HG02623 (cell line): Measurements from ENCODE around the gene CTCF.

Source experiments
- ATAC-seq: cut with Tn5 transposase; IDR thresholded peaks from one replicate; pipeline ENCODE4 v1.9.1; 2021; ENCODE audit warnings: moderate library complexity; ENCODE audit not compliant: unreplicated experiment

The CTCF gene

GRCh38 chr16:67648764-67649407 is 86.6 kb downstream of the CTCF start:
- ATAC-seq = no peak

DNA sequence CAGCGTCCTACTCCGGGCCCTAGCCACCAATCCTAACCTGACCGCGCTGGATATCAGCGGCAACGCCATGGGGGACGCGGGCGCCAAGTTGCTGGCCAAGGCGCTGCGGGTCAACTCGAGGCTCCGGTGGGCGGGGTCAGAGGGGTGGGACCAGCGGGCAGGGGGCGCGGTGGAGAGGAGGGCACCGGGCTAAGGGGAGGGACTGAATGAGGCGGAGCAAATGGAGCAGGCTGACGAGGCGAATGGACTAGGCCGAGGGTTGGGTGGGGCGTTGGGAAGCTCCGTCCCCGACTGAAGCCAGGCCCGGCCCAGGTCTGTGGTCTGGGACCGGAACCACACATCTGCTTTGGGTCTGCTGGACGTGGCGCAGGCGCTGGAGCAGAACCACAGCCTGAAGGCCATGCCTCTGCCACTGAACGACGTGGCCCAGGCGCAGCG is 87.2 kb downstream of the CTCF start:
- ATAC-seq = no peak

- no peak for ATAC-seq
Observed at GRCh38 chr16:67650023-67650422, 87.7 kb downstream of the CTCF start.

DNA sequence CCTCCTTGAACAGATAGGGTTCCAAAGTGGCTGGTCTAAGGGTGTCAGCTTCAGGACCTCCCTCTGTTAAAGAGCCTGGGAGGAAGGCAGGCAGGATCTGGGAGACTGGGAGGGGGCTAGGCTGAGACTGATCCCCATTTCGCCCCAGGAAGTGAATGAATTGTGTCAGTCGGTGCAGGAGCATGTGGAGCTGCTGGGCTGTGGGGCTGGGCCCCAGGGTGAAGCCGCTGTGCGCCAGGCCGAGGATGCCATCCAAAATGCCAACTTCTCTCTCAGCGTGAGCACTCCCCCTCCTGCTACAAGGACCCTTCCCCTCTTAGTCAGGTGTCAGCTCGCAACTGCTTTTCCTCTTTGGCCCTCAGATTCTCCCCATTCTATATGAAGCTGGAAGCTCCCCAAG is 88.7 kb downstream of the CTCF start:
- ATAC-seq = no peak

DNA sequence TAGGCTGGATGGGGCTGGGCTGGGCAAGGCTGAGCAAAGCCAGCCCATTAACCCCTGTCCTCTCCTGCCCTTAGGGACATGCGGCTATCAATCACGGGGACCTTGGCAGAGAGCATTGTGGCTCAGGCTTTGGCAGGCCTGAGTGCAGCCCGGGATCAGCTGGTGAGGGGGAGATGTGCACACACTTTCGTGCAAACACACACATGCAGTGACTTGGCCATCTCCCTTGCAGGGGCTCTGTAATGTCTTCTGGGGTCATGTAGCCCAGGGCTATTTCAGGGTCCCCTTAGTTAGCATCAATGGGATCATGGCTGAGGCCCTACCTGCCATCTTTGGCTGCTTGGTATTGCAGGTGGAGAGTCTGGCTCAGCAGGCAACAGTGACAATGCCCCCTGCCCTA is 89.5 kb downstream of the CTCF start:
- no peak for ATAC-seq

- no peak for ATAC-seq
Observed at GRCh38 chr16:67652578-67653127, 90.3 kb downstream of the CTCF start.

DNA sequence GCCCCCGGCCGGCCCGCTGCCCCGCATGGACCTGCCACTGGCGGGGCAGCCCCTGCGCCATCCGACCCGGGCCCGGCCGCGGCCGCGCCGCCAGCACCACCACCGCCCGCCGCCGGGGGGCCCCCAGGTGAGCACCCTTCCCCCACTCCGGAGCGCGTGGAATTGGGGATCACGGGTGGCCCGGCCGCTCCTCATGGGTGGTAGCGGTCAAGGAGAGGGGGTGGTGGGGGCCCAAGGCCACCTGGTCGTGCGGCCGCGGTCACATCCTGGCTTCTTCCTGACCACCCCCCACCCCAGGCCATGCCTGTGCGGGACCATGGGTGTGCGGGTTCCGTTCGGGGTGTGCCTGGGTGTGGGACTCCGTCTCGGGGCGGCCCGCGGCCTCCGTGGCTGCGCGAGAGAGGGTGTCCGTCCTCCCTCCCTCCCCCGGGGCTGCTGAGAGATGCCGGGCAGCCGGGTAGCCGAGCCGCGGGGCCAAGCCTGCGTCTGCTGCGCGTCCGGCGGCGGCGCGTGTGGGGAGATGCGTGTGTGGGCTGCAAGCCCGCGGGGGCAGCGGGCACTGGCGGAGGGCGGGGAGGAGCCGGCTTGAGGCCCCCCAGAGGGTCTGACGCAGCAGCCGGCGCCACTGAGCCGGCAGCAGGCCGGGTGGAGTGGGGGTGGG is 90.9 kb downstream of the CTCF start:
- no peak for ATAC-seq

GRCh38 chr16:67653789-67654402 is 91.6 kb downstream of the CTCF start:
- no peak for ATAC-seq

GRCh38 chr16:67654403-67654911 is 92.1 kb downstream of the CTCF start:
- no peak for ATAC-seq

DNA sequence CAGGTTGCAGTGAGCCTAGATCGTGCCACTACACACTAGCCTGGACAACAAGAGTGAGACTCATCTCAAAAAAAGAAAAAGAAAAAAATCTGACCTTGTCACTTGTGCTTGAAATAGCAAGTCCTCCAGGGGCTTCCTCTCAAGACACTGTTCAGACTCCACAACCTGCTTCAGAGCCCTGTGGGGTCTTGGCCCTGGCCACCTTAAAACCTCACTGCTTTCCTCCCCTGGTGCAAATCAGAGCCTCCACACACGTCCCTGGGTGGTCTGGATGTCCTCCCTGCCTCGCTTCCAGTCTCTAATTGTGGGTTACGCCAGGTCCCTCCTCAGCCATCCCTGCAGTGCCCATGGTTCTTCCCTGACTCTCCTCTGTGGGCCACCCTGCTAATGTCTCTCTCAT is 93.0 kb downstream of the CTCF start:
- no peak for ATAC-seq

GRCh38 chr16:67656344-67657016 is 94.2 kb downstream of the CTCF start:
- no peak for ATAC-seq

- ATAC-seq = no peak
Observed at GRCh38 chr16:67657017-67657608, 94.8 kb downstream of the CTCF start.

DNA sequence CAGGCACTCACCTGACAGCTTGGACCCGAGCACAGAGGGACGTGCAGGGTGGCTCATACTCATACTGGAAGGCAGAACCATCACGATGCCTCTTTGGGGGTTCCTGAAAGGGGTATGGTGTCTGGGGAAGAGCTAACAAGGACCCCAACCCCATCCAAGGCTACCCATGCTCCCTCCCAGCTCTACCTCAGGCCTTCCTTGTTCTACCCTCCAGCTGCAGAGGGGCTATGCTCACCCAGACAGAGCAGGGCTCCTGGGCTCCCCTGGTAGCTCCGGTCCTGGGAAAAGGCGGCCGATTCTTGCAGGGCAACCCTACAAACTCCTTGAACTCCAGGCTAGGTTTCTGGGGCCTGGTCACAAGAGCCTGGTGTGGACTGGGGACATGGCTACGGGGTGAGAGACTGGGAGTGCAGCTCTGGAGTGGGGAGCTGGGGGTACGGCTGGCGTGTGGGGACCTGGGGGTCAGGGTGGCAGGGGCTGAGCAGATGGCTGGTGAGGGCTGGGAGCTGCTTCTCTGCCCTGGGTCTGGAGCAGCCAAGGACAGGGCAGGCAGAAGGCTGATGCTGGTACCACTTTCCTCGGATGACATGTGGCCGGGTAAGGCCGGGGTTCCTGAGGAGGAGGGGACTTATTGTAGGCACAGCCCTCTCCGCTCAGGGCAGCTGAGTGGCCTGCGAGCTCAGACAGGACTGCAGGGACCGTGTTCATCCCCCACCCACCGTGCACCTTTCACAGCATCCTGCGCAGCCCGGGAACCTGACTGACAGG is 95.6 kb downstream of the CTCF start:
- ATAC-seq = no peak

- ATAC-seq = no peak
Observed at GRCh38 chr16:67658849-67659674, 96.7 kb downstream of the CTCF start.

DNA sequence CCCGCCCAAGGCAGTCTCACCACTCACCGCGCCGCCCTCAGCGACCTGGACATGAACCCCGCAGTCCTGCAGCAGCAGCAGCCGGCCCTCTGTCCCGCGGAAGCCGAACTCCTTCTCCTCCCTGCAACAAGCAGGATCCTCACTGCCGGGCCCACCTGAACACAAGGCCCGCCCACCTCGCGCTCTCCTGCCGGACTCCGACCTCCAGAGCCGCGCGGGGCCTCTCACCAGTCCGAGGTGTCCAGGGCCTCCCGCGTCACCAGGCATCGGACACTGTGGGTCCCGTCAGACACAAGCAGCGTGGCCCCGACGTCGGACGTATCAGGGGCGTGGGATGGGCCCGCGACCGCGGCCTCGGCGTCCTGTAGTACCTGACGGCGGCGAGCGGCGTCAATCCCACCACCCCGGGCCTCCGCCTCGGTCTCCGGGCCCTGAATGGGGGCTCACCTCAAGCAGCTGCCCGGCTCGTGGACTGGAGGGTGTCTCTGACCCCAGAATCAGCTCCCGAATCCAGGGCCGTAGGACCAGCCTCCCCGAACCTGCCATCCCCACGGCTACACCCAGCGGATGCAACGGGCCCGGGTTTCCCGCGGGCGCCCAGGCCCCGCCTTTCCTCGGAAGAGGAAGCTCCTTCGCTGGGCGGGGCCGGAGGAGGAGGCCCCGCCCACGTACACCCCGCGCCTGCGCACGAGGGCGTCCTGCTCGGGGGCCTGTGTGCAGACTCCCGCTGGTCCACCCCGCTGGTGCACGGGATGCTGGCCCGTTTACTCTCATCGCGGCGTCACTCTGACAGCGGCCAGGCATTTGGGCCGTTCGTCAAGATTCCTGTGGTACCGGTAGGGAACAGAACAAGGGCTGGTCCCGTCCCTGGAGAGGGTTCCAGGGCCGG is 97.6 kb downstream of the CTCF start, which contains the start of gene ACD:
Gene ACD (minus strand): TSS at position 586 of the 889 bp plus-strand sequence. CDS start 40 bp downstream, at position 546.
- peak; percentile 47 for ATAC-seq

GRCh38 chr16:67660564-67661028 is 98.3 kb downstream of the CTCF start, which contains the start of gene PARD6A:
Gene PARD6A, plus strand, starts transcription at chr16:67660960. Its CDS starts 79 bp downstream, at chr16:67661039.
- peak; percentile 65 for ATAC-seq

- no peak for ATAC-seq
Observed at GRCh38 chr16:67661101-67661761, 98.9 kb downstream of the CTCF start.
